Measurements from ENCODE around the gene MAPT.

- no peak for TF ChIP-seq CTCF (IDR thresholded peaks at IDR 0.05)
- no peak for TF ChIP-seq EP300 (IDR thresholded peaks at IDR 0.05)
- no peak for TF ChIP-seq POLR2AphosphoS5 (IDR thresholded peaks at IDR 0.05)
- no peak for TF ChIP-seq POLR2A (IDR thresholded peaks at IDR 0.05; ENCODE audit: low read depth)
Observed at GRCh38 chr17:45985447-45985846, 91.1 kb downstream of the MAPT start.
